GM23338 (cell line): ENCODE results near the gene GPC6. TPM values are rescaled to one million over a fixed set of nuclear protein-coding genes. Genes with fewer than 3 reads are reported as not detected.

ENCODE experiments used
- ATAC-seq: fragments of 200-7000 bp; cut with Tn5 transposase; 3 replicates; pipeline ENCODE4 v1.9.1; 2020
- DNase-seq: peaks from one replicate; pipeline ENCODE4 v3.0.0-alpha.2; 2015; ENCODE audit warnings: low spot score
- H2AFZ ChIP-seq: fragments of 200-600 bp; sonication (generic); 2 replicates; pipeline ENCODE4 v1.8.0; 2016; ENCODE audit warnings: antibody characterized with exemption, mild to moderate bottlenecking, moderate library complexity
- H3F3A ChIP-seq: fragments of 200-600 bp; sonication (generic); replicated peaks from 2 replicates; pipeline ENCODE4 v1.8.0; 2017; ENCODE audit warnings: antibody characterized with exemption, mixed run types, low read depth
- H3K27ac ChIP-seq: fragments of 200-600 bp; sonication (generic); 2 replicates; pipeline ENCODE4 v1.6.1; 2016; ENCODE audit warnings: low read depth
- H3K27me3 ChIP-seq: fragments of 200-600 bp; sonication (generic); 2 replicates; pipeline ENCODE4 v1.8.0; 2016; ENCODE audit warnings: mild to moderate bottlenecking, mixed run types, moderate library complexity; ENCODE audit not compliant: insufficient read depth
- H3K36me3 ChIP-seq: fragments of 200-600 bp; sonication (generic); 2 replicates; pipeline ENCODE4 v1.8.0; 2016; ENCODE audit warnings: mild to moderate bottlenecking; ENCODE audit not compliant: insufficient read depth
- H3K4me1 ChIP-seq: fragments of 200-600 bp; sonication (generic); 2 replicates; pipeline ENCODE4 v1.8.0; 2016; ENCODE audit warnings: mild to moderate bottlenecking, moderate library complexity; ENCODE audit not compliant: insufficient read depth
- H3K4me2 ChIP-seq: fragments of 200-600 bp; sonication (generic); 2 replicates; pipeline ENCODE4 v1.7.1; 2017; ENCODE audit warnings: mixed run types
- H3K4me3 ChIP-seq: fragments of 200-600 bp; sonication (generic); 2 replicates; pipeline ENCODE4 v1.6.1; 2016; ENCODE audit warnings: mixed run types
- H3K79me2 ChIP-seq: fragments of 200-600 bp; sonication (generic); replicated peaks from 2 replicates; pipeline ENCODE4 v1.8.0; 2017; ENCODE audit warnings: mild to moderate bottlenecking; ENCODE audit not compliant: insufficient read depth
- H3K9me2 ChIP-seq: fragments of 200-600 bp; sonication (generic); 2 replicates; pipeline ENCODE4 v1.8.0; 2017; ENCODE audit not compliant: insufficient read depth
- H4K20me1 ChIP-seq: fragments of 200-600 bp; sonication (generic); replicated peaks from 2 replicates; pipeline ENCODE4 v1.8.0; 2017; ENCODE audit warnings: mild to moderate bottlenecking; ENCODE audit not compliant: insufficient read depth
- H3K27ac Mint-ChIP-seq: 2 replicates; pipeline ENCODE4 v1.8.0; 2020; ENCODE audit warnings: inconsistent platforms, mild to moderate bottlenecking, moderate library complexity, mixed read lengths
- H3K27me3 Mint-ChIP-seq: 3 replicates; pipeline ENCODE4 v1.8.0; 2022; ENCODE audit warnings: low read depth, mild to moderate bottlenecking, moderate library complexity, mixed read lengths, inconsistent platforms; ENCODE audit not compliant: insufficient read depth, poor library complexity
- H3K36me3 Mint-ChIP-seq: 3 replicates; pipeline ENCODE4 v1.8.0; 2021; ENCODE audit warnings: low read depth, mild to moderate bottlenecking, inconsistent platforms, moderate library complexity, mixed read lengths
- H3K4me1 Mint-ChIP-seq: 3 replicates; pipeline ENCODE4 v1.8.0; 2020; ENCODE audit warnings: mild to moderate bottlenecking, inconsistent platforms, mixed read lengths
- H3K4me3 Mint-ChIP-seq: 3 replicates; pipeline ENCODE4 v1.8.0; 2021; ENCODE audit warnings: moderate library complexity, mild to moderate bottlenecking, inconsistent platforms, mixed read lengths
- H3K9me3 Mint-ChIP-seq: 3 replicates; pipeline ENCODE4 v1.8.0; 2020; ENCODE audit warnings: moderate library complexity, mild to moderate bottlenecking, inconsistent platforms, mixed read lengths
- ETS1 ChIP-seq: IDR thresholded peaks from 2 replicates; pipeline ENCODE4 v1.6.1; 2016; ENCODE audit warnings: antibody characterized with exemption
- EZH2 ChIP-seq: fragments of 200-600 bp; sonication (generic); IDR thresholded peaks from one replicate; pipeline ENCODE4 v1.8.0; 2017; ENCODE audit warnings: antibody characterized with exemption, mild to moderate bottlenecking, low read depth; ENCODE audit not compliant: unreplicated experiment
- JUNB ChIP-seq: IDR thresholded peaks from one replicate; pipeline ENCODE4 v1.6.1; 2016; ENCODE audit warnings: antibody characterized with exemption; ENCODE audit not compliant: unreplicated experiment
- NANOG ChIP-seq: IDR thresholded peaks from 2 replicates; pipeline ENCODE4 v1.6.1; 2016; ENCODE audit warnings: antibody characterized with exemption, borderline replicate concordance
- POLR2AphosphoS5 ChIP-seq: IDR thresholded peaks from 2 replicates; pipeline ENCODE4 v1.6.1; 2016; ENCODE audit warnings: antibody characterized with exemption, low read depth
- ZNF114 ChIP-seq: fragments of 250-450 bp; sonication (Bioruptor Pico); IDR thresholded peaks from 2 replicates; pipeline ENCODE4 v1.5.0; 2020; ENCODE audit warnings: mild to moderate bottlenecking, moderate library complexity
- polyA plus RNA-seq: library from polyadenylated mRNA; unstranded; fragments of >200 nt; fragmentation: Nextera tagmentation; extraction: Ambion mirVana; gene quantifications from 2 replicates; pipeline ENCODE4 v1.2.1, GENCODE V29; 2016
- total RNA-seq: library from RNA; depleted of rRNA; stranded (reverse); fragments of >200 nt; shearing (Covaris generic); gene quantifications from 2 replicates; pipeline ENCODE4 v1.2.3, GENCODE V29; 2014
- TF ChIP-seq, protein P1 (sequence below): IDR thresholded peaks from one replicate; pipeline ENCODE4 v1.6.1; 2018; ENCODE audit warnings: antibody characterized with exemption; ENCODE audit not compliant: unreplicated experiment
- TF ChIP-seq, protein P2 (sequence below): fragments of 250-450 bp; sonication (Bioruptor Pico); IDR thresholded peaks from 2 replicates; pipeline ENCODE4 v1.5.0; 2020; ENCODE audit warnings: mild to moderate bottlenecking, moderate library complexity
- TF ChIP-seq, protein P3 (sequence below), 2 experiments: fragments of 200-600 bp in 1 of 2; sonication (generic) in 1 of 2; conservative IDR thresholded peaks; 2 replicates each; pipeline versions ENCODE4 v1.5.1 to v1.6.1; 2016 to 2017; ENCODE audit warnings: antibody characterized with exemption in 2 of 2, low read depth in 2 of 2, mild to moderate bottlenecking in 2 of 2, moderate library complexity in 1 of 2

Gene GPC6
- total and polyA plus RNA-seq, 2 experiments from 2014 or later, result 6.4 to 28.6 TPM

- H3K79me2 ChIP-seq, result no peaks in the 10 kb centered on the region
- Mint-ChIP-seq H3K36me3 (peaks cover 9% of the 10 kb centered on the region; the same call in 2 of the 3 replicates), H3K4me1 (no peaks in the 10 kb centered on the region), H3K27me3 (no peaks in the 10 kb centered on the region), H3K9me3 (peaks cover 15% of the 10 kb centered on the region), H3K4me3 (no peak overlapping the region), H3K27ac (no peak overlapping the region)
- H2AFZ ChIP-seq, result no peak overlapping the region
- no peak for DNase-seq
- TF ChIP-seq, protein P1, sequence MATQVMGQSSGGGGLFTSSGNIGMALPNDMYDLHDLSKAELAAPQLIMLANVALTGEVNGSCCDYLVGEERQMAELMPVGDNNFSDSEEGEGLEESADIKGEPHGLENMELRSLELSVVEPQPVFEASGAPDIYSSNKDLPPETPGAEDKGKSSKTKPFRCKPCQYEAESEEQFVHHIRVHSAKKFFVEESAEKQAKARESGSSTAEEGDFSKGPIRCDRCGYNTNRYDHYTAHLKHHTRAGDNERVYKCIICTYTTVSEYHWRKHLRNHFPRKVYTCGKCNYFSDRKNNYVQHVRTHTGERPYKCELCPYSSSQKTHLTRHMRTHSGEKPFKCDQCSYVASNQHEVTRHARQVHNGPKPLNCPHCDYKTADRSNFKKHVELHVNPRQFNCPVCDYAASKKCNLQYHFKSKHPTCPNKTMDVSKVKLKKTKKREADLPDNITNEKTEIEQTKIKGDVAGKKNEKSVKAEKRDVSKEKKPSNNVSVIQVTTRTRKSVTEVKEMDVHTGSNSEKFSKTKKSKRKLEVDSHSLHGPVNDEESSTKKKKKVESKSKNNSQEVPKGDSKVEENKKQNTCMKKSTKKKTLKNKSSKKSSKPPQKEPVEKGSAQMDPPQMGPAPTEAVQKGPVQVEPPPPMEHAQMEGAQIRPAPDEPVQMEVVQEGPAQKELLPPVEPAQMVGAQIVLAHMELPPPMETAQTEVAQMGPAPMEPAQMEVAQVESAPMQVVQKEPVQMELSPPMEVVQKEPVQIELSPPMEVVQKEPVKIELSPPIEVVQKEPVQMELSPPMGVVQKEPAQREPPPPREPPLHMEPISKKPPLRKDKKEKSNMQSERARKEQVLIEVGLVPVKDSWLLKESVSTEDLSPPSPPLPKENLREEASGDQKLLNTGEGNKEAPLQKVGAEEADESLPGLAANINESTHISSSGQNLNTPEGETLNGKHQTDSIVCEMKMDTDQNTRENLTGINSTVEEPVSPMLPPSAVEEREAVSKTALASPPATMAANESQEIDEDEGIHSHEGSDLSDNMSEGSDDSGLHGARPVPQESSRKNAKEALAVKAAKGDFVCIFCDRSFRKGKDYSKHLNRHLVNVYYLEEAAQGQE, result no peak
- TF ChIP-seq POLR2AphosphoS5, result no peak
- TF ChIP-seq JUNB, result no peak
- no peak for TF ChIP-seq EZH2
- TF ChIP-seq, protein P2, sequence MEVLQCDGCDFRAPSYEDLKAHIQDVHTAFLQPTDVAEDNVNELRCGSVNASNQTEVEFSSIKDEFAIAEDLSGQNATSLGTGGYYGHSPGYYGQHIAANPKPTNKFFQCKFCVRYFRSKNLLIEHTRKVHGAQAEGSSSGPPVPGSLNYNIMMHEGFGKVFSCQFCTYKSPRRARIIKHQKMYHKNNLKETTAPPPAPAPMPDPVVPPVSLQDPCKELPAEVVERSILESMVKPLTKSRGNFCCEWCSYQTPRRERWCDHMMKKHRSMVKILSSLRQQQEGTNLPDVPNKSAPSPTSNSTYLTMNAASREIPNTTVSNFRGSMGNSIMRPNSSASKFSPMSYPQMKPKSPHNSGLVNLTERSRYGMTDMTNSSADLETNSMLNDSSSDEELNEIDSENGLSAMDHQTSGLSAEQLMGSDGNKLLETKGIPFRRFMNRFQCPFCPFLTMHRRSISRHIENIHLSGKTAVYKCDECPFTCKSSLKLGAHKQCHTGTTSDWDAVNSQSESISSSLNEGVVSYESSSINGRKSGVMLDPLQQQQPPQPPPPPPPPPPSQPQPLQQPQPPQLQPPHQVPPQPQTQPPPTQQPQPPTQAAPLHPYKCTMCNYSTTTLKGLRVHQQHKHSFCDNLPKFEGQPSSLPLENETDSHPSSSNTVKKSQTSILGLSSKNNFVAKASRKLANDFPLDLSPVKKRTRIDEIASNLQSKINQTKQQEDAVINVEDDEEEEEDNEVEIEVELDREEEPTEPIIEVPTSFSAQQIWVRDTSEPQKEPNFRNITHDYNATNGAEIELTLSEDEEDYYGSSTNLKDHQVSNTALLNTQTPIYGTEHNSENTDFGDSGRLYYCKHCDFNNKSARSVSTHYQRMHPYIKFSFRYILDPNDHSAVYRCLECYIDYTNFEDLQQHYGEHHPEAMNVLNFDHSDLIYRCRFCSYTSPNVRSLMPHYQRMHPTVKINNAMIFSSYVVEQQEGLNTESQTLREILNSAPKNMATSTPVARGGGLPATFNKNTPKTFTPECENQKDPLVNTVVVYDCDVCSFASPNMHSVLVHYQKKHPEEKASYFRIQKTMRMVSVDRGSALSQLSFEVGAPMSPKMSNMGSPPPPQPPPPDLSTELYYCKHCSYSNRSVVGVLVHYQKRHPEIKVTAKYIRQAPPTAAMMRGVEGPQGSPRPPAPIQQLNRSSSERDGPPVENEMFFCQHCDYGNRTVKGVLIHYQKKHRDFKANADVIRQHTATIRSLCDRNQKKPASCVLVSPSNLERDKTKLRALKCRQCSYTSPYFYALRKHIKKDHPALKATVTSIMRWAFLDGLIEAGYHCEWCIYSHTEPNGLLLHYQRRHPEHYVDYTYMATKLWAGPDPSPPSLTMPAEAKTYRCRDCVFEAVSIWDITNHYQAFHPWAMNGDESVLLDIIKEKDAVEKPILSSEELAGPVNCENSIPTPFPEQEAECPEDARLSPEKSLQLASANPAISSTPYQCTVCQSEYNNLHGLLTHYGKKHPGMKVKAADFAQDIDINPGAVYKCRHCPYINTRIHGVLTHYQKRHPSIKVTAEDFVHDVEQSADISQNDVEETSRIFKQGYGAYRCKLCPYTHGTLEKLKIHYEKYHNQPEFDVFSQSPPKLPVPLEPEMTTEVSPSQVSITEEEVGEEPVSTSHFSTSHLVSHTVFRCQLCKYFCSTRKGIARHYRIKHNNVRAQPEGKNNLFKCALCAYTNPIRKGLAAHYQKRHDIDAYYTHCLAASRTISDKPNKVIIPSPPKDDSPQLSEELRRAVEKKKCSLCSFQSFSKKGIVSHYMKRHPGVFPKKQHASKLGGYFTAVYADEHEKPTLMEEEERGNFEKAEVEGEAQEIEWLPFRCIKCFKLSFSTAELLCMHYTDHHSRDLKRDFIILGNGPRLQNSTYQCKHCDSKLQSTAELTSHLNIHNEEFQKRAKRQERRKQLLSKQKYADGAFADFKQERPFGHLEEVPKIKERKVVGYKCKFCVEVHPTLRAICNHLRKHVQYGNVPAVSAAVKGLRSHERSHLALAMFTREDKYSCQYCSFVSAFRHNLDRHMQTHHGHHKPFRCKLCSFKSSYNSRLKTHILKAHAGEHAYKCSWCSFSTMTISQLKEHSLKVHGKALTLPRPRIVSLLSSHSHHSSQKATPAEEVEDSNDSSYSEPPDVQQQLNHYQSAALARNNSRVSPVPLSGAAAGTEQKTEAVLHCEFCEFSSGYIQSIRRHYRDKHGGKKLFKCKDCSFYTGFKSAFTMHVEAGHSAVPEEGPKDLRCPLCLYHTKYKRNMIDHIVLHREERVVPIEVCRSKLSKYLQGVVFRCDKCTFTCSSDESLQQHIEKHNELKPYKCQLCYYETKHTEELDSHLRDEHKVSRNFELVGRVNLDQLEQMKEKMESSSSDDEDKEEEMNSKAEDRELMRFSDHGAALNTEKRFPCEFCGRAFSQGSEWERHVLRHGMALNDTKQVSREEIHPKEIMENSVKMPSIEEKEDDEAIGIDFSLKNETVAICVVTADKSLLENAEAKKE (CRISPR knock-in tag), result no peak
- TF ChIP-seq, protein P3, sequence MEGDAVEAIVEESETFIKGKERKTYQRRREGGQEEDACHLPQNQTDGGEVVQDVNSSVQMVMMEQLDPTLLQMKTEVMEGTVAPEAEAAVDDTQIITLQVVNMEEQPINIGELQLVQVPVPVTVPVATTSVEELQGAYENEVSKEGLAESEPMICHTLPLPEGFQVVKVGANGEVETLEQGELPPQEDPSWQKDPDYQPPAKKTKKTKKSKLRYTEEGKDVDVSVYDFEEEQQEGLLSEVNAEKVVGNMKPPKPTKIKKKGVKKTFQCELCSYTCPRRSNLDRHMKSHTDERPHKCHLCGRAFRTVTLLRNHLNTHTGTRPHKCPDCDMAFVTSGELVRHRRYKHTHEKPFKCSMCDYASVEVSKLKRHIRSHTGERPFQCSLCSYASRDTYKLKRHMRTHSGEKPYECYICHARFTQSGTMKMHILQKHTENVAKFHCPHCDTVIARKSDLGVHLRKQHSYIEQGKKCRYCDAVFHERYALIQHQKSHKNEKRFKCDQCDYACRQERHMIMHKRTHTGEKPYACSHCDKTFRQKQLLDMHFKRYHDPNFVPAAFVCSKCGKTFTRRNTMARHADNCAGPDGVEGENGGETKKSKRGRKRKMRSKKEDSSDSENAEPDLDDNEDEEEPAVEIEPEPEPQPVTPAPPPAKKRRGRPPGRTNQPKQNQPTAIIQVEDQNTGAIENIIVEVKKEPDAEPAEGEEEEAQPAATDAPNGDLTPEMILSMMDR (conservative IDR thresholded peaks at IDR 0.05; ENCODE audit: low read depth in 2 of 2), result no peak
- TF ChIP-seq ETS1, result no peak
- TF ChIP-seq NANOG, result no peak
- no peak for TF ChIP-seq ZNF114 (CRISPR knock-in tag)
- H3F3A ChIP-seq, result no peaks in the 10 kb centered on the region
- ATAC-seq, result no peak
- no peak overlapping the region for H3K4me2 ChIP-seq
- no peaks in the 10 kb centered on the region; the same call in 1 of the 2 replicates for H3K36me3 ChIP-seq
- H4K20me1 ChIP-seq, result no peaks in the 10 kb centered on the region
- H3K27me3 ChIP-seq, result no peaks in the 10 kb centered on the region
- no peak overlapping the region for H3K27ac ChIP-seq
- H3K4me1 ChIP-seq, result no peaks in the 10 kb centered on the region; the same call in 1 of the 2 replicates
- no peaks in the 10 kb centered on the region for H3K9me2 ChIP-seq
- H3K4me3 ChIP-seq, result no peak overlapping the region
These were observed 648.9 kb downstream of the GPC6 start for GRCh38 chr13:93875547-93875946.
